H1 (cell line): Measurements from ENCODE around the gene YARS1. TPM values are rescaled to one million over a fixed set of nuclear protein-coding genes. Genes with fewer than 3 reads are reported as not detected.

Source experiments
- CHD2 ChIP-seq: IDR thresholded peaks from 2 replicates; pipeline ENCODE4 v1.6.1; 2012; ENCODE audit warnings: low read length, improper control_type of control experiment
- CHD7 ChIP-seq: fragments of 300-600 bp; sonication (generic); IDR thresholded peaks from 2 replicates; pipeline ENCODE4 v1.7.1; 2012; ENCODE audit warnings: low read length, moderate library complexity, mild to moderate bottlenecking, inconsistent platforms; ENCODE audit not compliant: insufficient replicate concordance
- E2F6 ChIP-seq: IDR thresholded peaks from 2 replicates; pipeline ENCODE4 v1.6.1; 2012; ENCODE audit warnings: inconsistent platforms
- SIX5 ChIP-seq: IDR thresholded peaks from 2 replicates; pipeline ENCODE4 v1.6.1; 2011; ENCODE audit warnings: mild to moderate bottlenecking, low read depth, low read length
- SP2 ChIP-seq: IDR thresholded peaks from 2 replicates; pipeline ENCODE4 v1.6.1; 2012; ENCODE audit warnings: mild to moderate bottlenecking, low read length, inconsistent platforms
- SRF ChIP-seq: IDR thresholded peaks from 2 replicates; pipeline ENCODE4 v1.6.1; 2011; ENCODE audit warnings: mild to moderate bottlenecking, low read depth, low read length, moderate library complexity
- TBP ChIP-seq: IDR thresholded peaks from 2 replicates; pipeline ENCODE4 v1.6.1; 2011; ENCODE audit warnings: low read depth, low read length, improper control_type of control experiment
- USF2 ChIP-seq: IDR thresholded peaks from 2 replicates; pipeline ENCODE4 v1.6.1; 2011; ENCODE audit warnings: low read length, improper control_type of control experiment
- ZNF274 ChIP-seq: IDR thresholded peaks from 2 replicates; pipeline ENCODE4 v1.7.0; 2012; ENCODE audit warnings: low read length, borderline replicate concordance; ENCODE audit errors: extremely low read depth
- polyA plus RNA-seq, 7 experiments: library from polyadenylated mRNA; depleted of rRNA in 3 of 7; stranded (reverse) in 5 of 7; unstranded in 2 of 7; fragments of >200 nt in 5 of 7; fragments of 200-250 nt in 2 of 7; gene quantifications; 1 replicate in 5 of 7; 2 replicates in 1 of 7; 4 replicates in 1 of 7; pipeline versions ENCODE4 v1.2.1 to v1.2.3, GENCODE V29; 2011 to 2013; ENCODE audit warnings: missing spikeins in 2 of 7, mixed read lengths in 2 of 7
- total RNA-seq: library from RNA; stranded (reverse); fragmentation: NEBNext Ultra II Directional; extraction: Animal tissue kit (Norgen Biotek cat#: 25700); gene quantifications from 2 replicates; pipeline ENCODE4 v1.2.1, GENCODE V29; 2021

YARS1 gene
- total and polyA plus RNA-seq, 2 of the 8 experiments (the other 6 are each of a cell fraction or from before 2014, with no cell fraction given): 47.1 to 226 TPM

- TF ChIP-seq CHD7: no peak
- no peak for TF ChIP-seq SIX5
- TF ChIP-seq ZNF274: no peak
- no peak for TF ChIP-seq SRF
- TF ChIP-seq E2F6: no peak
- no peak for TF ChIP-seq TBP
- no peak for TF ChIP-seq USF2
- TF ChIP-seq SP2: no peak
- no peak for TF ChIP-seq CHD2
These were observed 31.4 kb upstream of the YARS1 start (continued) for GRCh38 chr1:32848354-32849063.
